ENCODE measurements around the gene TGIF1. TPM values are rescaled to one million over a fixed set of nuclear protein-coding genes. Genes with fewer than 3 reads are reported as not detected.

TGIF1 gene
- polyA plus RNA-seq, 3 donors: 32.2 to 109 (median 39.8) TPM

DNA sequence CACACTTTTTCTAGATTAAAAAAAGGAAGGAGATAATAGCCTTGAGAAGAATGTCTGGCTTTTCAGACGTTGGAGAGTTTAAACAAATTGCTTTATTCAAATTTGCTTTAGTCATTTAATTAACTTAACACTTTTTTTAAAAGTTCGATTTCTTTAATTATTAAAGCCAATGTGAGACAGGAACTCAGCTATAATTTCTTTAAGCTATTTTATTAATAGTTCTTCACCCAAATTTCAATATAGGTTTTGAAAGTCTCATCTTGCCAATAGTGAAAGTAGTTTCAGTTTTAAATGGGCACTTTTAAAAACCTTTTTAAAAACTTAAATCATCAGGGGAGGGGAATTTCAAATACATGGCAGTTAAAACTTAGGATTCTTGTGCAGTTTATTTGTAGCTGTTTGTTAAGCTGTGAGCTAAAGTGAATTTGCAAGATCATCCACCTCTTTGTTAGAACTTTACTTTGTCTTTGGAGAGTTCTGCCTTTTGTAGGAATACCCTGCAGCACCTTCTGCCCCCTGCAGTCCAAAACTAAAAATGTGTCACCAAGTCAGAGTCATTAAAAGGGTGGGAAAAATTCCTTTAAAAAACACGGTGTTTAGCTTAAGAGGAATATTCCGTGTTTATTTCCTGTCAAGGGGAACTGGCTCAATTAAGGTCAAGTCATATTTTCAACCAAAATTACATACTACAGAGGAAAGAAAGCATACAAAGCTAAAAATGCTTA is 4.6 kb downstream of the TGIF1 start:
- intact Hi-C loops (cut with micrococcal nuclease): loop anchor here (5.0 to 10.0 kb wide), 5 partner anchors 170 to 800 kb away; partner anchors contain the start of genes EMILIN2 (in 1 of the 2) and SMCHD1 (in 1 of the 2)
- Histone ChIP-seq H3K9me3 (replicated peaks in 1 of 2; ENCODE audit: control insufficient read depth in 1 of 2, insufficient read depth in 1 of 2, low read length in 2 of 2) (no peaks in the 10 kb centered on the region), H3K4me3 (replicated peaks in 1 of 3; ENCODE audit: low read depth in 2 of 3, low read length in 3 of 3) (peak overlapping the region; percentile 42 to 86 (median 74)), H3K79me2 (ENCODE audit: insufficient read depth, low read length) (peaks cover 51% of the 10 kb centered on the region), H3K27ac (ENCODE audit: low read depth in 1 of 2, low read length in 2 of 2) (peak overlapping the region in 1 of 2 donors; percentile 72), H2AFZ (ENCODE audit: insufficient read depth, low read depth, low read length, poor library complexity, severe bottlenecking) (peak overlapping the region; percentile 67), H3K4me1 (ENCODE audit: control insufficient read depth in 1 of 2, insufficient read depth in 2 of 2, low read length in 2 of 2) (peaks cover 29 to 40% of the 10 kb centered on the region in 2 donors), H4K20me1 (ENCODE audit: insufficient read depth, low read length) (peaks cover 33% of the 10 kb centered on the region), H3K27me3 (ENCODE audit: control insufficient read depth in 2 of 2, insufficient read depth in 2 of 2, low read length in 2 of 2) (no peaks in the 10 kb centered on the region), H3K9ac (ENCODE audit: insufficient read depth, low read length, poor library complexity, severe bottlenecking) (peak overlapping the region; percentile 43), H3K4me2 (replicated peaks; ENCODE audit: extremely low read depth, low read length, poor library complexity, severe bottlenecking) (peak overlapping the region; percentile 79), H3K36me3 (replicated peaks in 1 of 2; ENCODE audit: control insufficient read depth in 1 of 2, insufficient read depth in 2 of 2, low read length in 2 of 2) (peaks cover 30 to 39% of the 10 kb centered on the region in 2 donors)
- Mint-ChIP-seq H3K36me3 (peaks cover 34% of the 10 kb centered on the region in 2 donors), H3K9me3 (peaks cover 0 to 3% (median 0%) of the 10 kb centered on the region in 7 donors), H3K27me3 (ENCODE audit: low read depth in 3 of 3) (peaks cover 0 to 2% (median 1%) of the 10 kb centered on the region in 3 donors), H3K27ac (peak overlapping the region; percentile 85 to 100 (median 88)), H3K4me1 (peaks cover 28% of the 10 kb centered on the region), H3K4me3 (peak overlapping the region; percentile 88 to 93)
- peak in 2 of 3 donors; percentile 64 to 67 for DNase-seq
- TF ChIP-seq, protein P1, sequence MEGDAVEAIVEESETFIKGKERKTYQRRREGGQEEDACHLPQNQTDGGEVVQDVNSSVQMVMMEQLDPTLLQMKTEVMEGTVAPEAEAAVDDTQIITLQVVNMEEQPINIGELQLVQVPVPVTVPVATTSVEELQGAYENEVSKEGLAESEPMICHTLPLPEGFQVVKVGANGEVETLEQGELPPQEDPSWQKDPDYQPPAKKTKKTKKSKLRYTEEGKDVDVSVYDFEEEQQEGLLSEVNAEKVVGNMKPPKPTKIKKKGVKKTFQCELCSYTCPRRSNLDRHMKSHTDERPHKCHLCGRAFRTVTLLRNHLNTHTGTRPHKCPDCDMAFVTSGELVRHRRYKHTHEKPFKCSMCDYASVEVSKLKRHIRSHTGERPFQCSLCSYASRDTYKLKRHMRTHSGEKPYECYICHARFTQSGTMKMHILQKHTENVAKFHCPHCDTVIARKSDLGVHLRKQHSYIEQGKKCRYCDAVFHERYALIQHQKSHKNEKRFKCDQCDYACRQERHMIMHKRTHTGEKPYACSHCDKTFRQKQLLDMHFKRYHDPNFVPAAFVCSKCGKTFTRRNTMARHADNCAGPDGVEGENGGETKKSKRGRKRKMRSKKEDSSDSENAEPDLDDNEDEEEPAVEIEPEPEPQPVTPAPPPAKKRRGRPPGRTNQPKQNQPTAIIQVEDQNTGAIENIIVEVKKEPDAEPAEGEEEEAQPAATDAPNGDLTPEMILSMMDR (IDR thresholded peaks at IDR 0.05): peak; percentile 90
- no CpG with 5 or more reads among the region's 4 CpGs for WGBS (ENCODE audit: insufficient coverage)

DNA sequence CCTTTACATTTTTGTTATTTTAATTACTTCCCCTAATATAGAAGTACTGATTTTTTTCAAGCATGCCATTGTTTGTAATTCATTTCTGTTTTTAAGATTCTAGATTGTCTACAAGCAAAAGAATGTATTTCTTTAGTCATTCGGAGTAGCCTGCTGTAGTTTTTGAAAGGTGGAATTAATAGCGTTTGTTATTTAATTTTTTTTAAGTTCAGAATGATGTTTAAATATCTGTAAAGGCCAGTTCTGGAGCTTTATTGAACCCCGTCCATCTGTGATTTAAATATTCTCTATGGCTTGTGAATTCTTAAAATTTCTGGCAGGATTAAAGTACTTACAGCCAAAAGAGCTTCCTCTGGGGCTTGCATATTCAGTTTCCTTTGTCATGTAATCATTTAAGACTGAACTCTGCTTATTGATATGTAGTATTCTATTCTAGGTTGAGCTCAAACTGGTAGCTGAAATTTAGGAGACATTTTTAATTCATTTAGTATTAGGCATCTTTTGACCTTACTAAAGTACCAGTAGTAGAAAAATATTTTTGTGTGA is 5.2 kb downstream of the TGIF1 start:
- no peak overlapping the region for H3K9ac ChIP-seq (ENCODE audit: insufficient read depth, low read length, poor library complexity, severe bottlenecking)
- peaks cover 29 to 40% of the 10 kb centered on the region in 2 donors for H3K4me1 ChIP-seq (ENCODE audit: control insufficient read depth in 1 of 2, insufficient read depth in 2 of 2, low read length in 2 of 2)
- Mint-ChIP-seq H3K4me3 (no peak overlapping the region), H3K4me1 (peaks cover 28% of the 10 kb centered on the region), H3K27me3 (ENCODE audit: low read depth in 3 of 3) (peaks cover 0 to 2% (median 1%) of the 10 kb centered on the region in 3 donors), H3K27ac (peak overlapping the region in 1 of 7 donors; percentile 100), H3K36me3 (peaks cover 34% of the 10 kb centered on the region in 2 donors), H3K9me3 (peaks cover 0 to 1% (median 0%) of the 10 kb centered on the region in 7 donors)
- peaks cover 32% of the 10 kb centered on the region for H4K20me1 ChIP-seq (ENCODE audit: insufficient read depth, low read length)
- H3K36me3 ChIP-seq (replicated peaks in 1 of 2; ENCODE audit: control insufficient read depth in 1 of 2, insufficient read depth in 2 of 2, low read length in 2 of 2): peaks cover 34 to 42% of the 10 kb centered on the region in 2 donors
- peak overlapping the region in 1 of 3 experiments; percentile 86 for H3K4me3 ChIP-seq (replicated peaks in 1 of 3; ENCODE audit: low read depth in 2 of 3, low read length in 3 of 3)
- no peak for DNase-seq
- TF ChIP-seq, protein P1 (IDR thresholded peaks at IDR 0.05): peak; percentile 66
- H3K79me2 ChIP-seq (ENCODE audit: insufficient read depth, low read length): peaks cover 50% of the 10 kb centered on the region
- 90% methylated on average over 3 of the region's 3 CpGs for WGBS (ENCODE audit: insufficient coverage)
- no peak overlapping the region for H2AFZ ChIP-seq (ENCODE audit: insufficient read depth, low read depth, low read length, poor library complexity, severe bottlenecking)
- H3K27me3 ChIP-seq (ENCODE audit: control insufficient read depth in 2 of 2, insufficient read depth in 2 of 2, low read length in 2 of 2): no peaks in the 10 kb centered on the region
- peak overlapping the region in 1 of 2 donors; percentile 72 for H3K27ac ChIP-seq (ENCODE audit: low read depth in 1 of 2, low read length in 2 of 2)
- intact Hi-C loops (cut with micrococcal nuclease): loop anchor here (10.0 kb wide), 4 partner anchors 170 to 800 kb away; partner anchors contain the start of genes EMILIN2 (in 1 of the 2) and SMCHD1 (in 1 of the 2)
- H3K9me3 ChIP-seq (replicated peaks in 1 of 2; ENCODE audit: control insufficient read depth in 1 of 2, insufficient read depth in 1 of 2, low read length in 2 of 2): no peaks in the 10 kb centered on the region
- peak overlapping the region; percentile 79 for H3K4me2 ChIP-seq (replicated peaks; ENCODE audit: extremely low read depth, low read length, poor library complexity, severe bottlenecking)

Data from CD14-positive monocyte (primary cell).